Measurements from ENCODE around the gene RGL2. TPM values are rescaled to one million over a fixed set of nuclear protein-coding genes. Genes with fewer than 3 reads are reported as not detected.

RGL2 gene
- total and polyA plus RNA-seq, 9 donors = 26.9 to 82.0 (median 64.9) TPM

DNA sequence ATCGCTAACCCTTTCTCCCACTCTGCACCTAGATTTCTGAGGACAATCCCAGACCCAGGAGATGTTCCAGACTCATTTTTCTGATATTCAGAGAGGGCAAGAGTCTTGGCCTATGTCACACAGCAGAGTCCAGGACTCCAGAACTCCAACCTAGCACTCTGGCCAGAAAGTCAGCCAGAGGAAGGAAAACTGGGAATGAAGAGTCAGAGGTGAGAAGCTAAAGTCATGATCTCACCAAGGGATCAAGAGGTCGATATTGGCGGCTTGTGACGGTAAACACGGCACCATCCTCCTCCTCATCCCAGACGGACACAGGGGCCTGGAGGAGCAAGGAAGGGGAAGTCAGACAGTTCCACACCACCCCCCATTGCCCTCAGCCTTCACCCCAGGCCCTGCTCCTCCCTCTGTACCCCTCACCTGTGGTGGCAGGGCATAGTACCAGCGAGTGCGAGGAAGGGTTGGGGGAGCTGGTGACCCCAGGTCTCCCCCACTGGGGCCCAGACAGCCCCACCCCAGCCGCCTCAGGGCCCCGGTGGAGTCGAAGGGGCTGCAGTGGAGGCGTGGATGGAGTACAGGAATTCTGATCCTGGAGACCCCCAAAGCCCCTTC is 1.8 kb downstream of the RGL2 start:
- no peak for TF ChIP-seq POLR2A (IDR thresholded peaks at IDR 0.05)
- TF ChIP-seq, protein P1, sequence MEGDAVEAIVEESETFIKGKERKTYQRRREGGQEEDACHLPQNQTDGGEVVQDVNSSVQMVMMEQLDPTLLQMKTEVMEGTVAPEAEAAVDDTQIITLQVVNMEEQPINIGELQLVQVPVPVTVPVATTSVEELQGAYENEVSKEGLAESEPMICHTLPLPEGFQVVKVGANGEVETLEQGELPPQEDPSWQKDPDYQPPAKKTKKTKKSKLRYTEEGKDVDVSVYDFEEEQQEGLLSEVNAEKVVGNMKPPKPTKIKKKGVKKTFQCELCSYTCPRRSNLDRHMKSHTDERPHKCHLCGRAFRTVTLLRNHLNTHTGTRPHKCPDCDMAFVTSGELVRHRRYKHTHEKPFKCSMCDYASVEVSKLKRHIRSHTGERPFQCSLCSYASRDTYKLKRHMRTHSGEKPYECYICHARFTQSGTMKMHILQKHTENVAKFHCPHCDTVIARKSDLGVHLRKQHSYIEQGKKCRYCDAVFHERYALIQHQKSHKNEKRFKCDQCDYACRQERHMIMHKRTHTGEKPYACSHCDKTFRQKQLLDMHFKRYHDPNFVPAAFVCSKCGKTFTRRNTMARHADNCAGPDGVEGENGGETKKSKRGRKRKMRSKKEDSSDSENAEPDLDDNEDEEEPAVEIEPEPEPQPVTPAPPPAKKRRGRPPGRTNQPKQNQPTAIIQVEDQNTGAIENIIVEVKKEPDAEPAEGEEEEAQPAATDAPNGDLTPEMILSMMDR (IDR thresholded peaks at IDR 0.05) = no peak
- no peak for TF ChIP-seq EP300 (IDR thresholded peaks at IDR 0.05)
- DNase-seq = peak in 1 of 5 donors; percentile 33
- no peaks in the 10 kb centered on the region for H3K36me3 ChIP-seq
- H3K9me3 ChIP-seq = no peaks in the 10 kb centered on the region
- H3K27ac ChIP-seq = peak overlapping the region in 1 of 2 donors; percentile 96
- peak overlapping the region; percentile 69 for H3K4me3 ChIP-seq
- H3K27me3 ChIP-seq = no peaks in the 10 kb centered on the region
- WGBS, 3 donors = 70 to 75% (median 74%) methylated on average over 12 of the region's 12 CpGs
- intact Hi-C loops (cut with DNase I) = loop anchor here in 1 of 4 donors (10.0 kb wide), 1 partner anchor 118 kb away; the partner anchor contains the start of genes CUTA and PHF1
- H3K4me1 ChIP-seq (ENCODE audit: insufficient read depth) = peaks cover 9% of the 10 kb centered on the region

DNA sequence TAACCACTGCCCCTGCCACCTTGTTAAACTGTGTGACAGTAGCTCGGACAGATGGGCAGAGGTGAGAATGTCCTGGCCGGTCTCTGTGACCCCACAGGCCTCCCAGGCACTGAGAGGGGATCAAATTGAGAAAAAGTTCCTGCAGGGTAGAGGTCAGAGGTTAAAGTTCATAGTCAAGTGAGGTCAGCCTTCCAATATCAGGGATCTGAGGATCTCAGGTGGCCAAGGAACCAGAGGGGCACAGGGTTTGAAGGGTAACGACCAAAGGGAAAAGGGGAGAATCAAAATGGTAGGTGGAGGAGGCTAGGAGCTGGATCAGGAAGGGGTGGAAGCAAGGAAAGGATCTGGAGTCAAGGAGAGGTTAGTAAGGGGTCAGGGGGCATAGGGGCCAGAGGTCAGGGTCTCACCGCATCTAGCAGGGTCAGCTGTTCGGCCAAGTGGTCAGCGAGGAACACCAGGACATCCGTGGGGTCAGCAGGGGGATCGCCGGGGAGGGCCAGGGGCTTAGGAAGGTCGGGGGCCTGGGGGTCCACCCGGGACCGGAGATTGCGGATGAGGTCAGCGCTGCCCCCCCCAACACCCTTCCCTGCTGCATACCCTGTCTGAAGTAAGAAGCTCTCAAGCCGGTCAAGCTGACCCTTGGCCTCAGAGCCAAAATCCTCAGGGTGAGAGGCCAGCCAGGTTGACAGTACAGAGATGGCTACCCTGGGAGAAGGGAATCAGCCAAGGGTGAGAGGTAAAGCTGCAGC is 2.9 kb downstream of the RGL2 start:
- H3K36me3 ChIP-seq = no peaks in the 10 kb centered on the region

DNA sequence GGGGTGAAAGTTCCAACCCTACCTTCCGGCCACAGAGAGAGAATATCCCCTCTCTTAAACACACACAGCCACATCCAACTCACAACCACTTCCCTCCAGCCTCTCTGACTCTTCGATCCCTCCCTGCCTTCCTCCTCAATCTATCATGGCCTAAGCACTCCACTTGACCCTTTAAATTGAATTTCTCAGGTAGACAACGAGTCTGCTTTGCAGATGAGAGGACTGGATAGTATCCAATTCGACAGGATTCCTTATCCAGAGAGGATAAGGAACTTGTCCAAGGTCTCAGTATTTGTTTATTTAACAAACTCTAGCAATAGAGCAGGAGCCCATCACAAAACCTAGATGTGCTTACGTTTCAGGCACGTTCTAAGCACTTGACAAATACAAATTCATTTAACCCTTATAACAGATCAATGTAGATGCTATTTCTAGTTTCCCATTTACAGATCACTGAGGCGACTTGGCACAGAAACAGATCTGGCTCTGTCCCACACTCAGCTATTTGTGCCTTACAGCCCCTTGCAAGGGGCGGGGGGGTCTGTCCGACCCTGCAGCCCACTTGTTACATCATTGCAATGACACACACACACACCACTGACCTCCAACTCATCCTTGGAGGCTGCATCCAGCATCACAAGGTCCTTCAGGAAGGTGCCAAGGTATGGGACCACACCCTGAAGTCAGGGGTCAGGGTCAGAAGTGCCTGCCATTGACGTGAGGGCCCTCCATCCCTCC is 4.5 kb downstream of the RGL2 start:
- H3K4me1 ChIP-seq (ENCODE audit: insufficient read depth) = peaks cover 6% of the 10 kb centered on the region
- WGBS, 3 donors = 50 to 62% (median 56%) methylated on average over 10 of the region's 10 CpGs
- TF ChIP-seq EP300 (IDR thresholded peaks at IDR 0.05) (no peak), POLR2A (IDR thresholded peaks at IDR 0.05) (no peak)
- TF ChIP-seq, protein P1 (IDR thresholded peaks at IDR 0.05) = no peak
- H3K4me3 ChIP-seq = no peak overlapping the region
- H3K9me3 ChIP-seq = no peaks in the 10 kb centered on the region
- H3K36me3 ChIP-seq = no peaks in the 10 kb centered on the region
- DNase-seq = peak in 1 of 5 donors; percentile 19
- no peak overlapping the region for H3K27ac ChIP-seq
- intact Hi-C loops (cut with DNase I) = loop anchor here in 1 of 4 donors (10.0 kb wide), 1 partner anchor 121 kb away; the partner anchor contains the start of genes CUTA and PHF1
- no peaks in the 10 kb centered on the region for H3K27me3 ChIP-seq

More for the DNA sequence above, 2.9 kb downstream of the RGL2 start:
- no peak overlapping the region for H3K27ac ChIP-seq
- no peak overlapping the region for H3K4me3 ChIP-seq
- H3K27me3 ChIP-seq = no peaks in the 10 kb centered on the region
- TF ChIP-seq EP300 (IDR thresholded peaks at IDR 0.05) (no peak), POLR2A (IDR thresholded peaks at IDR 0.05) (no peak)
- TF ChIP-seq, protein P1 (IDR thresholded peaks at IDR 0.05) = no peak
- 74 to 84% (median 76%) methylated on average over 15 of the region's 15 CpGs for WGBS, 3 donors
- peaks cover 9% of the 10 kb centered on the region for H3K4me1 ChIP-seq (ENCODE audit: insufficient read depth)
- intact Hi-C loops (cut with DNase I) = loop anchor here in 1 of 4 donors (10.0 kb wide), 1 partner anchor 119 kb away; the partner anchor contains the start of genes CUTA and PHF1
- DNase-seq = peak in 2 of 5 donors; percentile 39 to 48
- no peaks in the 10 kb centered on the region for H3K9me3 ChIP-seq

DNA sequence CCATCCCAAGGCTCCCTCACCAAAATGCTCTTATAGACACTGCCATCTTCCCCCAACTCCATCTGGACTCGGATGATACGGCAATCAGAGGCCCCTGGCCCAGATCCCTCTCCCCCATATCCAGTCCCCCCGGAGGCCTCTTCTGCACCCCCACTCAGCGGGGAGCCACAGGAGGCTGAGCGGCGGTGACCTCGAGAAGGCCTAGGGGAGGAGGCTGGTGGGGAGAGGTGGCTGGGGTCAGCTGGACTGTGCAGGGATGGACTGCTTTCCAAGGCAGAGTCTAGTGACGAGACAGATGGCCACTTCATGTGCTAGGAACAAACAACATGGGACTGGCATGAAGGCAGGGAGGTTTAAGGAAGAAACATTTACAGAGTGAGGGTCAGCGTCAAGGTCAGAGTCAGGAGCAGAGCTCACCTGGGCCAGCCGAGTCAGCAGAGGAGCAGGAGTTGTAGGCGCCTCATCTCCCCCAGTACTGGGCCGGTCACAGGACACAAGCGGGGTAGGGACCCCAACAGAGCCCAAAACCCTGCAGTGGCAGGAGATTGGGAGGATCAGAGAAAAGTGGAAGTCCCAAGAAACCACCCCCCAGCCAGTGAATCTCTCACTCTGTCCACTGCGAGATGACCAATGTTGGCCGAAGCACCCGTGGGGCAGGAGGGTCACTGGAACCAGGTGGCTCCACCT is 5.6 kb downstream of the RGL2 start:
- Histone ChIP-seq H3K4me3 (no peak overlapping the region), H3K27ac (no peak overlapping the region), H3K27me3 (no peaks in the 10 kb centered on the region), H3K9me3 (no peaks in the 10 kb centered on the region), H3K4me1 (ENCODE audit: insufficient read depth) (peaks cover 10% of the 10 kb centered on the region), H3K36me3 (no peaks in the 10 kb centered on the region)
- TF ChIP-seq, protein P1 (IDR thresholded peaks at IDR 0.05) = no peak
- TF ChIP-seq POLR2A (IDR thresholded peaks at IDR 0.05) (no peak), EP300 (IDR thresholded peaks at IDR 0.05) (no peak)
- intact Hi-C loops (cut with DNase I) = loop anchor here in 1 of 4 donors (10.0 kb wide), 1 partner anchor 122 kb away; the partner anchor contains the start of genes CUTA and PHF1
- no peak for DNase-seq
- WGBS, 3 donors = 74 to 82% (median 80%) methylated on average over 16 of the region's 16 CpGs
